ENCODE results near the gene SECISBP2. TPM values are rescaled to one million over a fixed set of nuclear protein-coding genes. Genes with fewer than 3 reads are reported as not detected.

SECISBP2 gene
- total RNA-seq, 1 donor from 2014 or later: 23.1 TPM

GRCh38 chr9:89400403-89401116 is 82.3 kb downstream of the SECISBP2 start:
- DNase-seq (ENCODE audit: low read depth, low spot score): no peak

- no peak for DNase-seq (ENCODE audit: low read depth, low spot score)
These were observed 84.6 kb downstream of the SECISBP2 start for GRCh38 chr9:89402695-89403427.

GRCh38 chr9:89404074-89404473 is 85.8 kb downstream of the SECISBP2 start:
- no peak for DNase-seq (ENCODE audit: low read depth, low spot score)

- no peak for DNase-seq (ENCODE audit: low read depth, low spot score)
These were observed 87.5 kb downstream of the SECISBP2 start for GRCh38 chr9:89405826-89406225.

GRCh38 chr9:89407070-89407469 is 88.8 kb downstream of the SECISBP2 start:
- DNase-seq (ENCODE audit: low read depth, low spot score): no peak

GRCh38 chr9:89408628-89409101 is 90.4 kb downstream of the SECISBP2 start:
- no peak for DNase-seq (ENCODE audit: low read depth, low spot score)

Other genes starting within 250 kb of the SECISBP2 start
- 6.3 and 10.8 TPM in 2 replicates for gene SHC3, start 139.7 kb upstream of the SECISBP2 start, total RNA-seq
- 97.0 and 275 TPM in 2 replicates for gene CKS2, start 7.3 kb upstream of the SECISBP2 start, total RNA-seq
- 2.8 and 4.3 TPM in 2 replicates for gene SEMA4D, start 179.6 kb downstream of the SECISBP2 start, total RNA-seq

Measured in pulmonary artery endothelial cell (primary cell).